ENCODE data around the gene LIN7A. TPM values are rescaled to one million over a fixed set of nuclear protein-coding genes. Genes with fewer than 3 reads are reported as not detected.
A peak's percentile ranks its signal among the peaks of the same experiment; 100 is the strongest.

Gene LIN7A
- total RNA-seq, 1 experiment from 2014 or later = not detected

GRCh38 chr12:80958162-80958561 lies 20.4 kb upstream of the LIN7A start:
- TF ChIP-seq CTCF (IDR thresholded peaks at IDR 0.05; ENCODE audit: unreplicated experiment) = no peak
- no peak overlapping the region for H3K4me3 Mint-ChIP-seq (ENCODE audit: unreplicated experiment)

DNA sequence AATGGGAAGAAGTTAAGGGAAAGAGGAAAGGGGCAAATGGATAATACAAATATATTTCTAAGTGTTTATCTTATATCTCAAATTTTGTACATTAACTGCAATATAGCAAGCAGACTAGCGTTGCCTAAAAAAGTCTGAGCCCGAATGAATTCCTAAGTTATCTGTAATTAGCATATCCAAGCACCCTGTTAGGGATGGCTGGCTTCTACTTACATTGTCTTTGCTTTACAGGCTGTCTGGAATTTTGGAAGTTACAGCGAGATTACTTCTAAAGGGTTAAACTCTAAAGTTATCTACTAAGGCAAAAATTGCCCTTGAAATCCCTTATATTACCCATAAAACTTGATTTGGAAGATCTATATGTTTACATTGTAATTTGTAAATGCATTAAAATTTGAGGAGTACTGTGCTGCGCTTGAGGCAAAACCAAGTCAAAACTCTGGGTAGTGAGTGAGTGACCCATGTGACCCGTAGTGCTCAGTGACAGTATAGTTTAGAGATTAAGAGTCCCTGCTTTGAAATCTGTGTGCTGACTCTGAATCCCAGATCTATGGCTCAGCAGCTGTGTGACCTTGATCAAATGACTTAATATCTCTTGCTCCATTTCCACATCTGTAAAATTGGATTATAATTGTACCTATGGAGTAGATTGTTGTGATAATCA lies 17.3 kb upstream of the LIN7A start:
- Mint-ChIP-seq H3K27me3 (ENCODE audit: insufficient read depth, unreplicated experiment) (peaks cover 17% of the 10 kb centered on the region), H3K4me1 (ENCODE audit: insufficient read depth, unreplicated experiment) (no peaks in the 10 kb centered on the region), H3K27ac (ENCODE audit: low read depth, unreplicated experiment) (no peak overlapping the region), H3K4me3 (ENCODE audit: unreplicated experiment) (no peak overlapping the region), H3K36me3 (ENCODE audit: insufficient read depth, unreplicated experiment) (no peaks in the 10 kb centered on the region), H3K9me3 (ENCODE audit: unreplicated experiment) (no peaks in the 10 kb centered on the region)
- BruUV-seq (replicated peaks) = no TSS peak
- ChIA-PET CTCF (no interaction called here), POLR2A (no interaction called here)
- no peak for TF ChIP-seq CTCF (IDR thresholded peaks at IDR 0.05; ENCODE audit: unreplicated experiment)
- intact Hi-C loops (cut with micrococcal nuclease) = no loop called here
- DNase-seq (ENCODE audit: unreplicated experiment) = no peak

More at GRCh38 chr12:80958162-80958561, 20.4 kb upstream of the LIN7A start:
- no peaks in the 10 kb centered on the region for H3K9me3 Mint-ChIP-seq (ENCODE audit: unreplicated experiment)
- ChIA-PET CTCF (no interaction called here), POLR2A (no interaction called here)
- no peak overlapping the region for H3K27ac Mint-ChIP-seq (ENCODE audit: low read depth, unreplicated experiment)
- peaks cover 2% of the 10 kb centered on the region for H3K27me3 Mint-ChIP-seq (ENCODE audit: insufficient read depth, unreplicated experiment)
- no peak for DNase-seq (ENCODE audit: unreplicated experiment)
- intact Hi-C loops (cut with micrococcal nuclease) = no loop called here
- no peaks in the 10 kb centered on the region for H3K4me1 Mint-ChIP-seq (ENCODE audit: insufficient read depth, unreplicated experiment)
- BruUV-seq (replicated peaks) = no TSS peak
- no peaks in the 10 kb centered on the region for H3K36me3 Mint-ChIP-seq (ENCODE audit: insufficient read depth, unreplicated experiment)

DNA sequence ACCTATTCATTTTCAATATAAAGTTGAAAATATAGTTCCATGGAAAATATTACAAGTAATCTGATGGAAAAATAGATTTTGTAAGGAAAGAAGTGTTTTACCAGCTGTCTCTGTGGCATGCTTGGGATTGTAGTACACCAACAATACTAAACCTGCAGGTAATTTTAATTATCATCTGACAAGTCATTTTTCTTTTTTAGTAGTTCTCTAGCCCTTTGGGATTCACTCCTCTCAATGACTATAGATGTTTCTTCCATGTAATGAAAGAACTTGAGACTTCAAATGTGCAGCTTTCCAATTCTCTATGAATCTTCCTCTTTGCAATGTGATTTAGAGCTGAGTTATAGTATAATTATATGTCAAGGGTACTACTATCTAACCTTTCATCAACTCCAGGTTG lies 14.7 kb upstream of the LIN7A start:
- BruUV-seq (replicated peaks) = no TSS peak
- ChIA-PET POLR2A (no interaction called here), CTCF (no interaction called here)
- intact Hi-C loops (cut with micrococcal nuclease) = no loop called here
- H3K27ac Mint-ChIP-seq (ENCODE audit: low read depth, unreplicated experiment) = no peak overlapping the region
- no peak overlapping the region for H3K4me3 Mint-ChIP-seq (ENCODE audit: unreplicated experiment)
- H3K36me3 Mint-ChIP-seq (ENCODE audit: insufficient read depth, unreplicated experiment) = no peaks in the 10 kb centered on the region
- DNase-seq (ENCODE audit: unreplicated experiment) = no peak
- TF ChIP-seq CTCF (IDR thresholded peaks at IDR 0.05; ENCODE audit: unreplicated experiment) = no peak
- peaks cover 24% of the 10 kb centered on the region for H3K27me3 Mint-ChIP-seq (ENCODE audit: insufficient read depth, unreplicated experiment)
- no peaks in the 10 kb centered on the region for H3K4me1 Mint-ChIP-seq (ENCODE audit: insufficient read depth, unreplicated experiment)
- no peaks in the 10 kb centered on the region for H3K9me3 Mint-ChIP-seq (ENCODE audit: unreplicated experiment)

DNA sequence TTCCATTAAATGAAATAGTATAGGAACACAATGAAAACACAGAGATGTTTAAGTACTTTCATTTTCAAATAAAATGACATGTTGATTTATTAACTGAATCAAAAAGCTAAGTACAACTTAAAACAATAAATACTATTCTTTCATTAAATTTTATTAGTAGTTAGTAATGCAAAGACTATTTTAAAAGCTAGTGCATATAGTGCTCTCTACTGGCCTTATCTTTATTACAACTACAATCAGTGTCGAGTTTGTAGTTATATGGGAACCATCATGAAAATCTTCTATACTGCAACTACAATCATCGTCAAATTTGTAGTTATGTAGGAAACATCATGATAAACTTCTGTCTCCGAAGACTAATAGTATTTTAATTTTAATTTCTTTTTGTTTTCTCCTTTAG lies 8.9 kb upstream of the LIN7A start:
- Mint-ChIP-seq H3K9me3 (ENCODE audit: unreplicated experiment) (no peaks in the 10 kb centered on the region), H3K27ac (ENCODE audit: low read depth, unreplicated experiment) (no peak overlapping the region), H3K4me3 (ENCODE audit: unreplicated experiment) (no peak overlapping the region), H3K27me3 (ENCODE audit: insufficient read depth, unreplicated experiment) (peaks cover 28% of the 10 kb centered on the region), H3K36me3 (ENCODE audit: insufficient read depth, unreplicated experiment) (no peaks in the 10 kb centered on the region), H3K4me1 (ENCODE audit: insufficient read depth, unreplicated experiment) (no peaks in the 10 kb centered on the region)
- ChIA-PET CTCF (interaction anchor here (0.7 to 1.3 kb wide), 4 partner anchors 10 to 301 kb away, joined by 3 to 5 read pairs (median 4); no protein-coding TSS in a partner anchor), POLR2A (interaction anchor here (0.7 kb wide), 1 partner anchor 569 kb away, joined by 3 read pairs; no protein-coding TSS in a partner anchor)
- intact Hi-C loops (cut with micrococcal nuclease) = loop anchor here (2.0 to 5.0 kb wide), 2 partner anchors 110 to 311 kb away; no protein-coding TSS in a partner anchor
- no peak for DNase-seq (ENCODE audit: unreplicated experiment)
- BruUV-seq (replicated peaks) = no TSS peak
- TF ChIP-seq CTCF (IDR thresholded peaks at IDR 0.05; ENCODE audit: unreplicated experiment) = peak; percentile 5
